K562 (cell line): ENCODE results near the gene CNNM4. TPM values are rescaled to one million over a fixed set of nuclear protein-coding genes. Genes with fewer than 3 reads are reported as not detected.

Experiments used
- BRD9 ChIP-seq: fragments of 450-650 bp; IDR thresholded peaks from 2 replicates; pipeline ENCODE4 v1.6.1; 2018; ENCODE audit warnings: low read depth; ENCODE audit not compliant: partially characterized antibody
- CLOCK ChIP-seq: fragments of 250-450 bp; sonication (Bioruptor Pico); IDR thresholded peaks from 2 replicates; pipeline ENCODE4 v1.4.0; 2020; ENCODE audit warnings: mild to moderate bottlenecking, moderate library complexity, borderline replicate concordance
- CXXC5 ChIP-seq: fragments of 250-450 bp; sonication (Bioruptor Pico); IDR thresholded peaks from 2 replicates; pipeline ENCODE4 v1.8.0; 2022; ENCODE audit warnings: inconsistent platforms, mild to moderate bottlenecking, moderate library complexity
- EWSR1 ChIP-seq: fragments of 450-650 bp; IDR thresholded peaks from 2 replicates; pipeline ENCODE4 v1.6.1; 2018; ENCODE audit warnings: borderline replicate concordance, mild to moderate bottlenecking, low read depth, moderate library complexity; ENCODE audit not compliant: partially characterized antibody
- HBP1 ChIP-seq: fragments of 450-650 bp; formaldehyde crosslinking; IDR thresholded peaks from 2 replicates; pipeline ENCODE4 v1.4.0; 2022; ENCODE audit warnings: missing genetic modification characterization
- IFI16 ChIP-seq: fragments of 250-450 bp; sonication (Bioruptor Pico); IDR thresholded peaks from 2 replicates; pipeline ENCODE4 v2.1.2; 2022; ENCODE audit warnings: mild to moderate bottlenecking, inconsistent platforms
- KLF13 ChIP-seq: fragments of 450-650 bp; IDR thresholded peaks from 2 replicates; pipeline ENCODE4 v1.6.1; 2016; ENCODE audit warnings: missing genetic modification characterization, low read depth, mild to moderate bottlenecking, missing compliant biosample characterization, moderate library complexity, borderline replicate concordance
- LARP7 ChIP-seq: fragments of 450-650 bp; IDR thresholded peaks from 2 replicates; pipeline ENCODE4 v1.6.1; 2016
- NR1H2 ChIP-seq: sonication (generic); formaldehyde crosslinking; IDR thresholded peaks from 2 replicates; pipeline ENCODE4 v1.4.0; 2020; ENCODE audit warnings: mild to moderate bottlenecking, missing genetic modification reagents
- NR2F6 ChIP-seq: fragments of 450-650 bp; formaldehyde crosslinking; IDR thresholded peaks from 2 replicates; pipeline ENCODE4 v1.4.0; 2020; ENCODE audit warnings: mild to moderate bottlenecking
- POU5F1 ChIP-seq: fragments of 150-350 bp; IDR thresholded peaks from 2 replicates; pipeline ENCODE4 v1.6.1; 2014; ENCODE audit warnings: borderline replicate concordance, low read length, low read depth, mild to moderate bottlenecking; ENCODE audit not compliant: partially characterized antibody
- PREB ChIP-seq: sonication (generic); formaldehyde crosslinking; IDR thresholded peaks from 2 replicates; pipeline ENCODE4 v1.8.1; 2023; ENCODE audit warnings: mild to moderate bottlenecking, missing genetic modification reagents
- RNF2 ChIP-seq: sonication (generic); IDR thresholded peaks from 2 replicates; pipeline ENCODE4 v1.6.1; 2016
- ZNF175 ChIP-seq: fragments of 200-800 bp; sonication (Bioruptor generic); IDR thresholded peaks from 2 replicates; pipeline ENCODE4 v1.6.1; 2016; ENCODE audit warnings: low read depth, mild to moderate bottlenecking, missing genetic modification characterization, missing compliant biosample characterization
- ZNF347 ChIP-seq: fragments of 450-650 bp; formaldehyde crosslinking; IDR thresholded peaks from 2 replicates; pipeline ENCODE4 v1.4.0; 2020; ENCODE audit warnings: low read depth, mild to moderate bottlenecking, moderate library complexity
- ZNF445 ChIP-seq: fragments of 250-450 bp; sonication (Bioruptor Pico); IDR thresholded peaks from 2 replicates; pipeline ENCODE4 v1.4.0; 2020; ENCODE audit warnings: low read depth, mild to moderate bottlenecking, moderate library complexity
- ZNF644 ChIP-seq: fragments of 200-800 bp; sonication (Bioruptor generic); IDR thresholded peaks from 2 replicates; pipeline ENCODE4 v1.6.1; 2016; ENCODE audit warnings: low read depth, missing genetic modification characterization, missing compliant biosample characterization
- polyA plus RNA-seq, 8 experiments: library from polyadenylated mRNA; depleted of rRNA in 4 of 8; stranded (reverse) in 5 of 8; unstranded in 3 of 8; fragments of >200 nt; fragmentation: Nextera tagmentation in 2 of 8; fragmentation: Illumina TruSeq in 1 of 8; extraction: Ambion mirVana in 2 of 8; extraction: Trizol in 1 of 8; gene quantifications; 2 replicates each; pipeline versions ENCODE4 v1.2.1 to v1.2.3, GENCODE V29; 2011 to 2014; ENCODE audit warnings: inconsistent platforms in 1 of 8, missing spikeins in 1 of 8
- total RNA-seq, 7 experiments: library from RNA; depleted of rRNA in 6 of 7; stranded (reverse); fragments of >200 nt in 6 of 7; fragmentation: Illumina TruSeq in 2 of 7; extraction: Trizol in 2 of 7; gene quantifications; 2 replicates each; pipeline versions ENCODE4 v1.2.1 to v1.2.3, GENCODE V29; 2011 to 2021; ENCODE audit warnings: low replicate concordance in 1 of 7
- TF ChIP-seq, protein P1 (sequence below), 2 experiments: fragments of 450-650 bp; IDR thresholded peaks; 2 replicates each; pipeline ENCODE4 v1.6.1; 2016
- TF ChIP-seq, protein P2 (sequence below): fragments of 200-400 bp; formaldehyde crosslinking; IDR thresholded peaks from 2 replicates; pipeline ENCODE4 v1.6.1; 2017; ENCODE audit warnings: mild to moderate bottlenecking, low read depth, low read length, moderate library complexity

Gene CNNM4
- total and polyA plus RNA-seq, 9 of the 15 experiments (the other 6 are each of a cell fraction or from before 2014, with no cell fraction given) = 0.96 to 6.3 (median 2.8) TPM

DNA sequence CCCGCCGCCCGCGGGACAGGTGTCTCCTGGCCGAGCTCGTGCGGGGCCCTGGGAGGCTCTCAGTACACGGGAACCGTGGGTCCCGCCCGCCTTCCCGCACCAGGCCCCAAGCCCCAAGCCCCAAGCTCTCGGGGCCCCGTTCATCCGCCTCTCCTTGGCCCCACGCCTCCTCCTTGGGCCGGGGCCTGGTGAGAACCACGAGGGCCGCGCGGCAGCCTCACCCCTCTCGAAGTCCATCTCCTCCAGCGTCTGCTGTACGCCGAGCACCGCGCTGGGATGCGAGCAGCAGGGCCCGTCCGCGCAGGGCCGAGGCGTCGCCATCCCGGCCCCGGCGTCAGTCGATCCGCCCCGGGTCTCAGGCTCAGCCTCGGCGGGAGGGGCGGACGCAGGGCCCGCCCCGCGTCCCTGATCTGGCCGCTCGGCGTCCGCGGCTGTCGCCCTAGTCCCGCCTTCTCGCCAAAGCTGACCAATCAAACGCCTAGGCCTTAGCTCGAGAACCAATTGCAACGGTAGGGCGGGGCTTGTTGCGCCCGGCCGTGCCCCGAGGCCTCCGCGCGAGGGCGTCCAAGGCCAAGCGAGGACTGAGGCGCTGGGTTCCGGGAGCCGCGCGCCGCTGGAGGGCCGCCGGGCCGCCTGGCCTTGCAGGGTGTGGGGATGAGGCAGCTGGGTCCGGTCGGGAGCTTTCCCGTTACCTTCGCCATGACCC is 97.1 kb downstream of the CNNM4 start, which contains the start of gene ANKRD39 (continued):
- peak; percentile 88 for TF ChIP-seq CXXC5 (CRISPR knock-in tag)
- TF ChIP-seq KLF13 = no peak
- TF ChIP-seq NR1H2 (CRISPR knock-in tag) = no peak
- TF ChIP-seq POU5F1 = no peak
- TF ChIP-seq PREB (CRISPR knock-in tag) = no peak
- TF ChIP-seq ZNF644 (tag) = no peak
- TF ChIP-seq, protein P1, sequence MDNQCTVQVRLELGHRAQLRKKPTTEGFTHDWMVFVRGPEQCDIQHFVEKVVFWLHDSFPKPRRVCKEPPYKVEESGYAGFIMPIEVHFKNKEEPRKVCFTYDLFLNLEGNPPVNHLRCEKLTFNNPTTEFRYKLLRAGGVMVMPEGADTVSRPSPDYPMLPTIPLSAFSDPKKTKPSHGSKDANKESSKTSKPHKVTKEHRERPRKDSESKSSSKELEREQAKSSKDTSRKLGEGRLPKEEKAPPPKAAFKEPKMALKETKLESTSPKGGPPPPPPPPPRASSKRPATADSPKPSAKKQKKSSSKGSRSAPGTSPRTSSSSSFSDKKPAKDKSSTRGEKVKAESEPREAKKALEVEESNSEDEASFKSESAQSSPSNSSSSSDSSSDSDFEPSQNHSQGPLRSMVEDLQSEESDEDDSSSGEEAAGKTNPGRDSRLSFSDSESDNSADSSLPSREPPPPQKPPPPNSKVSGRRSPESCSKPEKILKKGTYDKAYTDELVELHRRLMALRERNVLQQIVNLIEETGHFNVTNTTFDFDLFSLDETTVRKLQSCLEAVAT (IDR thresholded peaks at IDR 0.05) = peak in 1 of 2 experiments; percentile 54; a peak in 1 of 4 replicates
- TF ChIP-seq RNF2 = peak; percentile 46; the same call in 1 of the 2 replicates
- TF ChIP-seq BRD9 = no peak
- TF ChIP-seq NR2F6 (CRISPR knock-in tag) = no peak
- TF ChIP-seq IFI16 (CRISPR knock-in tag) = no peak
- TF ChIP-seq EWSR1 = no peak
- TF ChIP-seq HBP1 (CRISPR knock-in tag) = no peak
- no peak for TF ChIP-seq ZNF347 (CRISPR knock-in tag)
- no peak for TF ChIP-seq LARP7
- no peak for TF ChIP-seq ZNF445 (CRISPR knock-in tag)
- TF ChIP-seq, protein P2, sequence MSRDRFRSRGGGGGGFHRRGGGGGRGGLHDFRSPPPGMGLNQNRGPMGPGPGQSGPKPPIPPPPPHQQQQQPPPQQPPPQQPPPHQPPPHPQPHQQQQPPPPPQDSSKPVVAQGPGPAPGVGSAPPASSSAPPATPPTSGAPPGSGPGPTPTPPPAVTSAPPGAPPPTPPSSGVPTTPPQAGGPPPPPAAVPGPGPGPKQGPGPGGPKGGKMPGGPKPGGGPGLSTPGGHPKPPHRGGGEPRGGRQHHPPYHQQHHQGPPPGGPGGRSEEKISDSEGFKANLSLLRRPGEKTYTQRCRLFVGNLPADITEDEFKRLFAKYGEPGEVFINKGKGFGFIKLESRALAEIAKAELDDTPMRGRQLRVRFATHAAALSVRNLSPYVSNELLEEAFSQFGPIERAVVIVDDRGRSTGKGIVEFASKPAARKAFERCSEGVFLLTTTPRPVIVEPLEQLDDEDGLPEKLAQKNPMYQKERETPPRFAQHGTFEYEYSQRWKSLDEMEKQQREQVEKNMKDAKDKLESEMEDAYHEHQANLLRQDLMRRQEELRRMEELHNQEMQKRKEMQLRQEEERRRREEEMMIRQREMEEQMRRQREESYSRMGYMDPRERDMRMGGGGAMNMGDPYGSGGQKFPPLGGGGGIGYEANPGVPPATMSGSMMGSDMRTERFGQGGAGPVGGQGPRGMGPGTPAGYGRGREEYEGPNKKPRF = no peak
- TF ChIP-seq CLOCK (CRISPR knock-in tag) = no peak
- TF ChIP-seq ZNF175 = no peak
